Activated CD4-positive, alpha-beta T cell treated with anti-CD3 and anti-CD28 coated beads, Interleukin-2, amount 50 U/mL, for 24 hours (primary cell): Measurements from ENCODE around the gene AIFM1.
"Not testable (repeated sequence)": the region's sequence is repeated elsewhere in the genome, so short reads cannot be mapped to it uniquely, and the experiment has no call there.

Experiments
- DNase-seq, 2 donors: peaks; one replicate each; pipeline ENCODE4 v3.0.0-alpha.2; 2020; ENCODE audit warnings: low read depth in 1 of 2, low spot score in 1 of 2

Gene AIFM1

DNA sequence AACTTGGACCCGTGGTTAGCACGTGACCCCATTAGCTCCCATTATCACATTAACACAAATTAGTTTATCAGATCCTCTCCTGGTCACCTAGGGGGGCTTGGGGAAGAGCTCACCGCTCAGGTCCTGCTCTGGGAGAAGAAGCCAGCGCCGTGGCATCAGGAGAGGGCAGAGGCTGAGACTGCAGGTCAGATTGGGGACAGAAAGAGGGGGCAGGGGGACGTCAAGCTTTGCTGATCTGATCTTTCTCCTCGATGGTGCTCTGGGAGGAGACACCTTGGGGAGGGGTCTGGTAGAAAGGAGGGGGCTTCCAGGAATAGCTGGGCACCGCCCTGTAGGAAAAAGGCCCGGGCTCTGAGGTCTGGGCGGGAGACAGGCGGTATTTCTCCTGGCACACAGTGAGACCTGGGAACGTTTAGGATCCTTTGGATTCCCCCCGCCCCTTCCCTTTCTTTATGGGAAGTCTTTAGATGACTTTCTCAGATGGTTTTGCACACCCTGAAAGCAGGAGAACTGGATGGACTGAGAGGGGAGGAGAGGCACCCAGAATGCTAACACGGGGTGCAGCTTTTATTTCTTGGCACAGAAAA lies 46.2 kb downstream of the AIFM1 start:
- no peak for DNase-seq

DNA sequence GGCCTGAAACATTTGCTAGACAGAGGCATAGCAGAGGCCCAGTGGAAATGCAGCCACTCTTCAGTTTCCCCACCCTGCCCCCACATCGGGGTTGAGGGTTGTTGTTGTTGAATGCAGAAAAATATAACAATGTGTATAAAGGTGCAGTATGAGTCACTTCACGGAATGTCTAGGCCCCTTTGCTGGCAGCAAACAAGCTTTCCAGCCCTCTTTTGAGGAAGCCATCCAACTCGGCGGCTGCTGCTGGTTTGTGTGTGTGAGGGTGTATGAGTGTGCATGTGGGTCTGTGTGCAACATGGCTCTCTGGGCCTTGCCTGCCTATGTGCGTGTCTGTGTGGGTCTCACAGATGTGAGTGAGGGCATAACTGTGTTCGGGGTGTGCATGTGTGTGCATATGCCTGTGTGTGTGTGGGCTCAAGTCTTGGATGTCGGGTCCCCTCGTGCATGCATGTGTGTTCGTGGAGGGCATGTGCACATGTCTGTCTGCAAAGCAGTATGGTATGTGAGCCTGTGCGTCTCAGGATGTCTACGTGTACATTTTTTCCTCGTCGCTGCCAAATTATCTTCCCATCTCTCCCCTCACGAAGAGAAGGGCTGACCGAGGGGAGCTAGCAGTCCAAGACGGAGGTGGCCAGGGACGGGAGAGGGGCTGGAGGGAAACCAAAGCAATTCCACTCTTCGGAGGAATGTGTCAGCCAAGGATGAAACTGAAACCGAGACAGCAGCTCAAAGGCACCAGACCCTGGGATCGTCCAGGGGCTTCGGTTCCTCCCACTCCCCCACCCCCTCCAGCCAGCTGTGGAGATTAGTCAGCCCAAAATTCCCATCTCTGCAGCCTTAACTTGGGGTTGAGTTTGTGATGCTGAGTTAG lies 47.0 kb downstream of the AIFM1 start:
- no peak for DNase-seq

DNA sequence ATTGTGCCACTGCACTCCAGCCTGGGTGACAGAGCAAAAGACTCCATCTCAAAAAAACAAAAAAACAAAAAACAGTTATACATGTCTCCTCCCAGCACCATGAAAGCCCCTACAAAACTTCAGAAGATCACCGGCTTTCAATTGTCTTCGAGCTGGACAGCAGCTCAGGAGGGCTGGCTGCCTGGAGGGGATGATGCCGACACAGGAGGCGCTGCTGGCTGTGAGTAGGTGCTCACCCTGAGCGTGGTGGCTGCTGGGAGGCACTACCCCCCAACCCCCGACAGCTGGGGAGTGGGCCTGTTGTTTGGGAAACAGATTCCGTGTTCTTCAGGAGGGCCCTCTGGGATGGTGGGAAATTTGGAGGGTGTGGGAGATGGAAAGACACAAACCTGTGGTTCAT lies 48.5 kb downstream of the AIFM1 start:
- no peak for DNase-seq

DNA sequence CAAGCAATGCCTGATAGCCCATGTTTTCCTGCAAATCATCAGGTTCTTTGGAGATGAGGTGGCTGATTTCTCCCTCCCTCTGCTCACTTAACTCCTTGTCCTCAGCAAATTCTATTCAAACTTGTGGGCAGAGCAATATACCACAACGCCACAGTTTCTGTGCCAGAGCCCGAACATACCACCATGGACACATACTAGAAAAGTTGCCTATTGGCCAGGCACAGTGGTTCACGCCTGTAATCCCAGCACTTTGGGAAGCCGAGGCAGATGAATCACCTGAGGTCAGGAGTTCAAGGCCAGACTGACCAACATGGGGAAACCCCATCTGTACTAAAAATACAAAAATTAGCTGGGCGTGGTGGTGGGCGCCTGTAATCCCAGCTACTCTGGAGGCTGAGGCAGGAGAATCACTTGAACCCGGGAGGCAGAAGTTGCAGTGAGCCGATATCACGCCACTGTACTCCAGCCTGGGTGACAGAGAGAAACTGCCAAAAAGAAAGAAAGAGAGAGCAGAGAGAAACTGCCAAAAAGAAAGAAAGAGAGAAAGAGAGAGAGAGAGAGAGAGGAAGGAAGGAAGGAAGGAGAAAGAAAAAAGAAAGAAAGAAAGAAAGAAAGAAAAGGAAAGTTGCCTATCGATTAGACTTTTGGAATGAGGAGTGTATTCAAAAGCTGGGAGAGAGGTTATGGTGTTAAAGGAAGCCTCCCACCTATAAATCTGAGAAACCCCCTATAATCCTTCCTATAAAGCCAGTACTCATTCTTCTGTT lies 50.3 kb downstream of the AIFM1 start:
- DNase-seq = not testable (repeated sequence)

DNA sequence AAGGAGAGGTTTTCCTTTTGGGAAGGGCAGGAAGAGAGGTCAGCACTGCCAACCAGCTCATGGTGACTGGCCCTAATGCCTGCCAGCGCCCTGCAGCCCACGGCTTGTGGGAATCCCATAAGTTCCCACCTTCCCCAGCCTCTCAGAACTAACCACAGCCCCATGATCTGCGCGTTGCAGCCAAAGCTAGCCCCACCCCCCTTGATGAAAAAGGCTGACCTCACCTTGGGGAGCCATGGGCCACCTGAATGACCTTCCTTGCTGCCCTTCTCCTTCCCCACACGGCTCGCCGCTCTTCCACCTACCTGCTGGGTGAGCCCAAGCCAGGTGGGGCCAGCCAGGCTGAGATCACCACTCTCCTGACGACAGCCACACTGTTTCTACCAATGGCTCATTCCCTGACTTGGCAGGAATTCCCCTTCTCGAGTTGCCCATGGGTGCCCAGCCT lies 51.5 kb downstream of the AIFM1 start:
- DNase-seq = no peak

DNA sequence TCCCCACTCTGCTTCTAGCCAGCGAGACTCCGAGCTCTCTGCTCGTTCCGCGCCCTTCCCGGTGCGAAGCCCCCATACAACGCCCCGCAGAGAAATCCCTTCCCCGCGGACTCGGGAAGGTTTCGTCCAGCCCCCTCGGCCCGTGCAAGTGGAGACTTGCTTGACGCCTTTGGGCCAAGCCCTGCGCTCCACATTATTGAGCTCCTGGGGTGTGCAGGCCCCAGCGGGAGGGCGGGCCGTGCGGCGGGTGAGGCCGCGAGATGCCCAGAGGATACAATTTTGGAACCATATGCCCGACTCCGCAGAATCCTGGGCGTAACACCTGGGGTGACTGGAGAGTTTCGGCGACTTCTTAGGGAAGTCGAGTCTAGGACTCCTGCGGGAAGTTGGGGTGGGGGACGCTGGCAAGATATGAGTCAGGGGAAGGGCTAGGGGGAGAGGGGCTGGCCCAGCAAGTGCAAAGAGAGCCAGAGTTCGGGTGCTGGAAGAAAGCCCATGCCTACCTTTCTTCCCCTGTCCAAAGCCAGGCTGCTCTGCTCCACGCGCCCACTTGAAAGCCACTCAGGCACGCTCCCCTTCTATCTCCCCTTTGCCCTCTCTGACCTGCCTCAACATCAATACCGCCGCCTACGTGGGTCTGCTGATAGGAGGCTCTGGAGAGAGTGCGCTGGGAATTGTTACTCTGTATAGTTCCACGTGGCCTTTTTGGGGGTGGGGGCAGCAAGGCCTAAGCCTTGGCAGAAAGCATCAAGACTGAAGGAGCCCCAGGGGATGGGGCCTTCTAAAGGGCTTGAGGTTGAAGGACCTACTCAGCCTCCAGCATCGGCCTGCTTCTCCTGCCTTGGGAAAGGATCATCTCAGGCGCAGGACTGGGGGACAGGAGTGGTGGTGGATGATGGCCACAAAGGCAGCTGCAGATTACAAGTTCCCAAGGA lies 54.2 kb downstream of the AIFM1 start:
- no peak for DNase-seq

DNA sequence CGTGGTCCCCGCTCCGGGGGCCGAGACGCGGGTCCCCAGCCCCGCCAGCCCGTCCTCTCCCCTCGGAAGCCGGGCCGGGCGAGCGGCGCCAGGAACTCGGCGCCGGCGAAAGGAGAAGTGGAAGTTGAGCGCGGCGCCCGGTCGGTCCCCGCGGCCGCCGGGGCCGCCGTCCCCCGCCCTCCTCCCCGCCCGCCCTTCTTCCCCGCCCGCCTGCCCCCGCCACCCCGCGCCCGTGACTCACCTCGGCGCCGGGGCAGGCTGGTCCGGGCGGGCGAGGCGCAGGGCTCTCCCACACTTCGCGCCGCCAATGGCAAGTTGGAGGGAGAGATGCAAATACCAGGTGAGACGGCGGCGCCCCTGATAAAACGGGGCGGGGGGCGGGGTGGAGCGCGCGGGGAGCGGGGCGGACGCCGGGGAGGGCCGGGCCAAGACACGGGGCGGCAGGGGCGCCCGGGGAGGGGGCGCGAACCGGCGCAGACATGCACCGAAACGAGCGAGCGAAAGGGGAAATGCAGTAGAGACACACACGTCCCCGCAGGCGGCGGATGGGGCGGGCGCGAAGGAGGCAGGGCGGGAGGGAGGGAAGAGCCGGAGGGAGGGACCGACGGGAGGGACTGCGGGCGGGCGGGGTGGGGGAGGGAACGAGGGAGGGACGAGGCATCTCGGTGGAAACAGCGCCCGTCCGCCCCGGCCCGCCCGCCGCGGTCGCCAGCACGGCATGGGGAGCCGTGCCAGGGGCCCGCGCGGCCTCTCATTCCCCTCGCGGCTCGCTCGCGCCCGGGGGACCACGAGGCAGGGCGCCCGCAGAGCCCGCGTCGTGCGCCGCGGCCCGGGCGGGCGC lies 55.0 kb downstream of the AIFM1 start, which contains the start of gene ELF4:
Gene ELF4, minus strand, starts transcription at position 119 of the 841 bp plus-strand sequence. CDS start 29,167 bp downstream, outside the sequence.
- DNase-seq = no peak

DNA sequence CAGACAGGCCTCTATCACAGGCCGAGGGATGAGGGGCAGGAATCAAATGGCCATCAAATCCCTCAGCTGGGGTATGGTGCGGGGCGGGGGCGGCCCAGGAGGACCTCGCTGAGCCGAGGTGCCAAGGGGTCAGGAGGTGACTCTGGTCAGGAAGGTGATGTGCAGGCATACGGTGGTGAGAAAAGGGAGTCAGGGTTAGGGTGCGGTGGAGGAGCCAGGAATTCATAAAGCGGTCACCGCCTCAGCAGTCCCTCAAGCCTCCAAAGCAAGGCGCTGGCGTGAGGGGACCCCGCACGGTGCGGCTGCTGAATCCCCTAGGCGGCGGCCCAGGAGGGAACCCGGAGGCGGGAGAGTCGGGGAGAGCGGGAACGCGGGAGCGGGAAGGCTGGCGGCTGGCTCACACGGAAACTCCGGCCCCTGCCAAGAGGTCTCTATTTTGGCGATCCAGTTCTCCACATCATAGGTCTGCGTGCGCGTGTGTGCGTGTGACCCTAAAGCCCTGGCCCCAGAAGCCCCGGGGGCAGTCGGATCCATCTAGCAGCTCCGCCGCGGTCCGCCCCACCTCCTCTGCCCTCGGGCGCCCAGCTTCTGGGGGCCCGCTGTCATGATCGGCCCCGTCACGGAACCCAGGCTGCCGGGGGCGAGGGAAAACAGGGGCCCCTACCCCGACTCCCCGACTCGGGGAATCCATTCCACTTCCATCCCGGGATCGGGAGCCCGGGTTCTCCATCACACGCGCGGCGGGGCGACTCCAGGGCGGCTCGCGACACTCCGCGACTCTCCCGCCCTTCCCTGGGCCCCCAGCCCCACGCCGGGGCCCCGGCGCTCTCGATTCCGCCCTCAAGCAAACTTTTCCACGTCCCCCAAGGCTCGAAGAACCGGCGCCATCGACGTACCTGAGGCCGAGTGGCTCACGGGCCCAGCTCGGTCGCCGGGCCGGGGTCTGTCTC lies 55.9 kb downstream of the AIFM1 start:
- DNase-seq = no peak

DNA sequence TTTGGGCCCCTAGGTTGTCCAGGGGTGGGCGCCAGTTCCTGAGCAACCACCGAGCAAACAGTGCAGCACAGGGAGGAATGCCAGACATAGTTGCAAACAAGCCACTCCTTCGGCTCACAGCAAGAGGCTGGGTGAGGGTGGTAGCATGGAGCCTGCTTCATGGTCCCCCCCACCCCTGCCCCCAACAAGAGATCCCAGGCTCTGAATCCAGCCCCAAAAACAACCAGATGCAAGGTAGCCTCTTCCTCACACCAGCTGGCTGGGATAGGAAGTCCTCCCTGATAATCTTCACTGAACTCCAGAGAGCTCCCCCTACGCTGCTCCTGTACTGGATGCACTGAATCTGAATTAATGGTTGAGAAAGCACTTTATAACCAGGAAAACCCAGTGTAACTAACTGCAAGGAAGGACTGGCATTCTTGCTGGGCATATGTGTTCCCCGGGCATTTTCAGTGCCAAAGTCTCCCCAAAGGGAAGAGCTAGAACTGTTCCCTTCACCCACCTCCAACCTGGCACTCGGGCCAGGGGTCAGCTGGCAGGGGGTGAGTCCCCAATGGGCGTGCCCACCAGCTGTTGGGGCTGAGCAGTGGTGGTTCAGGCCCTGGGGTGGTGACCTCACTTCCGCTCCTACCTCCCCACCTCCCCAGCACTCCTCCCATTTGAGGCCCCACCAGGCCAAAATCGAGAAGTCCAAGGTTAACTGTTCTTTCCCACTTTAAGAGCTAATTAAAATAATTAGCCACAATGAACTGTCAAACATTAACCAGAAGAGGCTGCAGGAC lies 56.8 kb downstream of the AIFM1 start:
- DNase-seq = no peak

DNA sequence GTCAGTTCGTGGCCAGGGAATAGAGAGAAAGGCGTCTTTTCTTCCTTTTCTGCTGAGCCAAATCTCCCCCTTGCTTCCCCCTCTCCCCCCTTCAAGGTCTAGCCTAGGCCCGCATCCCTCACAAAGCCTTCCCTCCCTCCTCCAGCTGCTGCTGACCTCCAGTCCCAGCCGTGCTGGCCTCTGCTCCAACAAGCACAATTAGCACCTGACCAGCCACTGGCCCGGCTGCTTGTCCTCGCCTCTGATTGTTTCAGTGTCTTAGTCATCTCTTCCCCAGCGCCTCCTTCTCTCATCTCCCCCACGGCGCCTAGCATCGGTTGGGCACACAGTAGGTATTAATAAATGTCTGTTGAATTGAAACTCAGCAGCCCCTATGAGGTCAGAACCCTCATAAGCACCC lies 59.6 kb downstream of the AIFM1 start:
- no peak for DNase-seq

DNA sequence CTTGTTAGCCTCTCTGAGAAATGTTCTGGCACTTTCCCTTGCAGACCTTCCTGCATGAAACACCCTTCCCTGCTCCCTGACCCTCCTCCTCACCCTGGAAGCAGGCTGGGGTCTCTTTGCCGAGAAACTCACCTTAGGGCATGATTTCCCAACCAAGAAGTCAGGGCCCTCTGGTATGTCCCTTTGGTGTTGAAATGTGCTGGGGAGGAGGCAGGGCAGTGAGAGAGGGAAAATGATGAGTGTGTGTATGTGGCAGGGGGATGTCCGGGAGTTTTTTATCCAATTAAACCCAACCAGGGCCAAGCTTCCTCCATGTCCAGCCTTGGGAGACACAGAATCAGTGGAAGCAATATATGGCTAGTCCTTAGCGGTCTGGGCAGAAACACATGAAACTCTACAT lies 60.4 kb downstream of the AIFM1 start:
- DNase-seq = no peak

DNA sequence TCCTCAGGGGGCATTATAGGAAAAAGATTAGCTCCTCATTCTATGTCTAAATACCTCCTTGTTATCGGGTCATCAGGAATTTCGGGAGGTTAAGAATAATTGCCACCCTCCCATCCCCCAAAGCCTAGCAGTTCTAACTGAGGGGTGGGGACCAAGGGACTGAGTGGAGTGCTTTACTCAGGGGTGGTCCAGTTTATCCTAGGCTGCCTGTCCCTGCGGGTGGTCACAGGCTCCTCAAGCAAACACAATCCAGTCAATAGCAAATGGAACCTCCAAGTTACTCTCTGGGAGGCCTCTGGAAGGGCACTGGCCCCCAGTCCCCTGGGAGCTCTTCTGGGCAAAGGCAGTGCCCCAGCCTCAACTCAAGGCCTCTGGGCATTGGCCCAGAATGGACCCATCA lies 62.0 kb downstream of the AIFM1 start:
- DNase-seq = no peak

DNA sequence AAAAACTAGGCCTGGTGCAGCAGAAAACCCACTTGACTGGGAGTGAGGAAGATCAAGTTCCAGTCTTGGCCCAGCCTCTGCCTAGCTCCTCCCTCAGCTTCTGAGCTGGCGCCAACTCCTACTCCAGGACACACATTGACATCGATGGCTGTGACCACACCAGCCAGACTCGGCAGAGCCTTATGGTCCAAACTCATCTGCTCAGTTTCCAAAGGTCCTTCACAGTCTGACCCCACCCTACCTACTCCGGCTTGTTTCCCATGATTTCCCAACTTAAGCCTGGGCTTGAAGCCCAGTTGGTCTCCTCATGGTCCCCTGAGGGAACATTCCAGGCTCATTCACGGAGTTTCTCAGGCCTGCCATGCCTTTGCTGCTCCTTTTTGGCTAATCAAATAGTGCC lies 65.5 kb downstream of the AIFM1 start:
- no peak for DNase-seq

DNA sequence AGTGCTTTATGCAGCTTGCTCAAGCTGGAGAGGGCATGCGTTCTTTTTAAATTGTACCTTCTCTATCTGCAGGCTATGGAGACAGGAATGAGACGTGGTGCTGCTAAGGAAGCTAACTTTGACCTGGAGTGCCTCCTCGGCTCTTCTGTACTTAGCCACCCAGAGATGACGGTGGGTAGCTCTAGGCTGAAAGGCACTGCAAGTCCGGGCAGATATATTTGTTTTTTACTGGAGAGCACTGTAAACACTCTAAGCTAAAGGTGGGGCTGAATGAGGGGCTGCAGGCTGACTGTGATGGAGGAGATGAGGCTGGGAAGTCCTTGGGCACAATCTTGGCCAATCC lies 67.5 kb downstream of the AIFM1 start:
- no peak for DNase-seq

DNA sequence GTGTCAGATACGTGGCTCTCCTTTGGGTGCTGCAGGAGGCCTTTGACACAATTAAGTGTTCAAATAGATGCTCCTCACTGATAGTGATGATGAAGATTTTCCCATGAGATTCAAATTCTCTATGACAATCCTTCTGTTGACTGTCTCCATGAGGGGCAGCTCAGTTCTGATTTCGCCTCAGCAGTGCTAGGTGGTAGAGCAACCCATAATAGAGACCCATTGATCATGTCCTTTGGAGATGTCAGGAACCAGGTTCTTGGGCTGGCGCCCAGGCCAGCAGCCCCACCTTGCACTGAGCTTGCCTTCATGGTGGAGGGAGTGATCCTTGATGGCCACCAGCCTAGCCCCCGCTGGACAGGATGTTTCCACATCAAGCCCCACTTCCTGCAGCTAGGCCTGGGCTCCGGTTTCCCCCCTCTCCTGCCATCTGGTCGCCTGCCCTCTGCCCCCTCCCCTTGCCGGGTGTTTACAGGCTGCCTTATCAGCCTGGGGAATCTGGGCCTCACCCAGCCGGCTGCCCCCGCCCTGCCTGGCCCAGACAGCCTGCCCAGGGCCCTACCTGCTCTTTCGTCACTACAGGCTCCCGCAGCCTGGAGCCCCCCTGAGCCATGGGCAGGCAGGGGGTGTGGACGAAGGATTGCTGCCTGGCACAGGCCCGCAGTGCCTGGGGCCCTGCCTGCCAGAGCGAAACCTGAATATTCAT lies 68.0 kb downstream of the AIFM1 start:
- DNase-seq = no peak

DNA sequence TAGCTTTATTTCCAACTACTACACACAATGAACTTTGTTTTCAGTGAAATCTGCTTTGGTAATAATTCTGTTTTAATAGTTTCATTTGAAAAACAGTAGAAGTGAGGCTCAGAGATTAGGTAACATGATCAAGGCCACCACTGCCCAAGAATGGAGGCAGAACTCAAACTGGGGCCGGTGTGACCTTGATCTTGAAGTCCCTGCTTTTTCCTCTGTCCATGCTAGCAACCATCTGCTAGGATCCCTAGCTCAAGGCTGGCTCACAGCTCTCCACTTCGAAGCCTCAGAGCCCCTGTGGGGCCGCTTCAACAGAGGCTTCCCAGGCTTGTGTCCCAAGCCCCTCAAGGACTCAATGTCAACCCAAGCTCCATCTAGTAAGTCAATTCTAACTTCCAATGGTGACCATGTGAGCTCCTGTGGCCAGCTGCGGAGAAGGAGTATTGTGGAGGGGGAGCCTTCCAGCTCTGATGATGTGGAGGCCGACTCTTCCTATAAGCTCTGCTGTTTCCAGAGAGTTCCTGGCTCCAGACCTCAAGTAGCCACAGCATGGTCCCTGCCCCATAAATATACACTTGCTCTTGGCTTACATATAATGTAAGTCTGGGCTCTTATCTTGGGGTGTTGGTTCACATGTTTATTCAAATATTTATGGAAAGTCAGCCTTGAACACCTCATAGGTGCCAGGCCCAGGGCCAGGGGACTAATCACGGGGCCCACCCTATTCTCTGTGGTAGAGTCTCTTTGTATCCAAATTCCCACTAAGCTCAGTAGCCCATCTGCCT lies 70.2 kb downstream of the AIFM1 start:
- DNase-seq = no peak

DNA sequence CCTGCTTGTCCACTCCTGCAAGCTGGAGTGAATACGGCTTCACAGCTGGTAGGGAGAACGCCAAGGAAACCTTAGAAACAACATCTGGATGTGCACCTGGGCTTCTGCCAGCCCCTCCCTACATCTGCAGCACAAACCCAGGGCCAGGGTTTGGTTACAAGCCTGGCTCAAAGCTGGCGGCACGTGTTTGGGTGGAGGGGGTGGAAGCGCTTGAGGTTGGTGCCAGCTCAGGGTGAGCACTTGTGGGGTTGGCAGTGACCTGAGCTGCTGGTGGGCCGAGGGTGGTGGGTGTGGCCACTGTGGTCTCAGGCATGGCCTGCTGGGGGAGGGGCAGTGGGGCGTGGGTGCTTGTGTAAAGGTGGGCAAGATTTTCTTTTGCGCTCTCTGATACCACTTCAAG lies 70.9 kb downstream of the AIFM1 start:
- DNase-seq = no peak
